HPDE6-E6E7 (cell line): ENCODE data around the gene RPP40.

Experiments
- DNase-seq: peaks from one replicate; pipeline ENCODE4 v3.0.0; 2011; ENCODE audit warnings: missing footprints; ENCODE audit errors: extremely low spot score

Gene RPP40

GRCh38 chr6:4969609-4970285, 34.1 kb downstream of the RPP40 start:
- no peak for DNase-seq

DNA sequence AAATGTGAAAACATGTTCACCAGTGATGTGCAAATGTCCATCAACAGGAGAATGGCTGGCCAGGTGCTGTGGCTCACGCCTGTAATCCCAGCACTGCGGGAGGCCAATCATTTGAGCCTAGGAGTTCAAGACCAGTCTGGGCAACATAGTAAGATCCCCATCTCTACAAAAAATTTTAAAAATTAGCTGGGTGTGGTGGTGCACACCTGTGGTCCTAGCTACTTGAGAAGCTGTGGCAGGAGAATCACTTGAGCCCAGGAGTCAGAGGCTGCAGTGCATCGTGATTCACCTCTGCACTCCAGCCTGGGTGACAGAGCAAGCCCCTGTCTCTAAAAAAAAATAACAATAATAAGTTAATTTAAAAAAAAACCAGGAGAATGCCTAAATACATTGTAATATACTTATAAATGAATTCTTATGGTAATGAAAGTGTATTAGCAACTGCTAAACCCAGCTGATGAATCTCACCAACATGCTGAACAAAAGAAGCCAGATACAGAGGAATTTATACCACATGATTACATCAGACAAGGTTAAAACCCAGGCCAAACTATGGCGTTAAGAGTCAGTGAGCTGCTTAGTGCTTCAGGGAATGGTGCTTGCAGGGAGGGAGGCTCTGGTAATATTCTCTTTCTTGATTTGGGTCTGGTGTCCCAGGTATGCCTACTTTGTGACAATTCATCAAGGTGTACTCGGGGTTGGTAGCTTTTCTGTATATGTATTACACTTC, 36.4 kb downstream of the RPP40 start:
- DNase-seq = no peak

DNA sequence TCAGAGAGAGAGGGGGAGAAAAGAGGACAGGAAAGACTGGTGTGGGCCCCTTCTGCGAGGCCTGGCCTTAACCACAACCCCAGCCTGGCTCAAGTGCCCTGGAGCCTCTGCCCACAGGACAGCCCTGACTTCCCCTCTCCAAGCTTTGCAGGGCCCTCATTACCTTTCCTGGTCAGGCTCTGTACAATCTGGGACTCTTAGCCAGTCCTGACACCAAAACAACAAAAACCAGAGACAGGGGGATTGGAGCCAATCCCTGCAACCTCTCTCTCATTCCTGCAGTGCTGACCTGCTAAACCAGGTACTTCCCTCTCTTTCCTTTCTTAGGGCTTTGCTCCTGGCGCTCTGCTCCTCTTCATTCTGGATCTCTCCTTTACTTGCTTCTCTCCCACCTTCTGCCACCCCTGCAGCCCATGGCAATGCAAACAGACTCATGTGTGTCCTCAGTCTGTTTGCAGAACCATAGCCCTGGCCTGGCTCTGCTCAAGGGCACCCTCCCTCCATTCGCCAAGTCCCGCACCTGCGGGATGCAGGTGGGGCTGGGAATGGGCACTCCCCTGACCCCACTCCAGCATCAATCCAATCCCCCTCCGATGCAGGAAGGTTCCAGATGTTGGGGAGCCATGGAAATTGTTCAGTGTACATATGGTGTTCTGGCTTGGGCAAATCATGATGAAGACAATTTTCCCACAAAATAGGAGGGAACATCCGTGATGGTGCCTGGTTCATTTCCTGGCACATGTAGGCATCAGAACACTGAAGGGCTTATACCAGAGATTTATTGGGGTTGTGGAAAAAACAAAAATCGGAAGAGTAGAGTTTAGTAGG, 38.1 kb downstream of the RPP40 start:
- DNase-seq = no peak

GRCh38 chr6:4964675-4965561, 38.9 kb downstream of the RPP40 start:
- DNase-seq = no peak

GRCh38 chr6:4962905-4963304, 40.9 kb downstream of the RPP40 start:
- no peak for DNase-seq

- DNase-seq = no peak
Observed at GRCh38 chr6:4961322-4962168, 42.3 kb downstream of the RPP40 start.

- no peak for DNase-seq
Observed at GRCh38 chr6:4958624-4959023, 45.2 kb downstream of the RPP40 start.

DNA sequence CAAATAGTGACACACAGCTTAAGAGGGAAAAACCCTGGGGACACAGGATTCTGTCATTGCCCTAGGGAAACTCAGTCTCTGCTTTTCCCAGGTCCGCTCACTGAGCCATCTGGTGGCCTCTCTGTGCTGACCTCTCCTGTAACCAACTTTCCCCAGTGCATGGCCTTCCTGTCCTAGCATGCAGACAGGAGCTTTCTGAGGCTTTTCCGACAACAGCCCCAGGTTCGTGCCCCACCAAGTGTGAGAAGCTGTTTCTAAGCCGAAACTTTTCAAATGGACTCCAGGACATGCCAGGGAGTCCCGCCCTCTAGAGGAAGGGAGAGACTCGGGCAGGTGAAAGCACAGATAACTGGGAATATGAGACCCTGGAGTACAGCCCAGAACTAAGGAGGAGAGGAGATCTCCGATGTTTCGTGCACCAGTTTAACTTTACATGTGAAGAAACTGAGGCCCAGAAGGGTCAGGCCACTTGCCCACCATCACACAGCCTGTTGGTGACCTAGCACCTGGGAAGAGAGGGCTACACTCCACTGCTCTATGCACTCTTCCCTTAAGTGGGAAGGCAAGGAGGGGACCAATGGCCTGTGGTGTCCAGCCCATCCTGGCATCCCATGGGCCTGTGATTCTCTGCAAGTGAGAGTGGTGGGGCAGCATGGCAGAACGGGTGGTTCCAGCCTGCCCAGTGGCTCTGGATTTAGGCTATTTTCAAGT, 46.2 kb downstream of the RPP40 start:
- DNase-seq = no peak

- no peak for DNase-seq
Observed at GRCh38 chr6:4956625-4957024, 47.2 kb downstream of the RPP40 start.

DNA sequence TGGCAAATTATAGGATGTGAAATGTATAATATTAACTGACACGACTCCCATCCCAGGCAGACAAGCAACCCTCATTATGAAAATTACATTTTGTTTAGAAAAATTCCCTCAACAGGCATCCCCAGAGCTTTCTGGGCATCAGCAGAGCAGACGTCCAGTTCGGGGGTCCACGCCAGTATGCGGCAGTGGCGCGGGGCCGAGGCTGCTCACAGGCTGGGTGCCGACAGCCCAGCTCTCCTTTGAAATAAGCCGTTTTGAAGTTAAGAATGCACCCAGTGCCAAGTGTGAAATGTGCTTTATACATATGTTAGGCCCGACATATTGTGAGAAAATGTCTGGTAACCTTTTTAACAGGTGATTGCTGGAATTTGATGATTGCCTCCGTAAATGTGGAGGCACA, 50.4 kb downstream of the RPP40 start:
- DNase-seq = no peak

DNA sequence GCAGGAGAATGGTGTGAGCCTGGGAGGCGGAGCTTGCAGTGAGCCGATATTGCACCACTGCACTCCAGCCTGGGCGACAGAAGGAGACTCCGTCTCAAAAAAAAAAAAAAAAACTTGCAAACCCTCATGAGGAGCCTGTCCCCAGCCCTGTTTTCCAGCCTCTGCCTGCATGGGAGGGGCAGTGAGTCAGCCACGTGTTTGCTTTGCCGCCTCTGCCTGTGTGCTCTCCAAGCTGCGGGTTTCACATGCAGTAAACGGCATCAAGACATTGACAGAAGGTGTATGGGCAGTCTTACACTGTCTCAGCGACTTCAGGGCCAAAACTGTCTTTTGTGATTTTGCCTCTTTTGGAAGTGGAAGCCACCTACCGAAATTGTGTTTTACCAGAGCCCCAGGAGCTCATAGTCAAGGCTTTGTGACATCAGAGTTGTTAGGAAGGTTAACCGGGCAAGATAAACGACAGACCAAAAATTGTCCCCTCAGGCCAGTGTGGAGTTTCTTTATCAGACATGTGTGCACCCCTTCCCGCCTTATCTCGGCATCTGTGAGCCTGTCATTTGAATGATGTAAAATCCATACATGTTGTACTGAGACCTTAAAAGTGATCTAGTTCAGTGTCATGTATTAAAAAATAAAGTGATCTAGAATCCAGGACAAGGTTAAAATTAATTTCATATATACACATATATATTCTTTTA, 52.9 kb downstream of the RPP40 start:
- peak; percentile 49 for DNase-seq

- DNase-seq = no peak
Observed at GRCh38 chr6:4950076-4950475, 53.8 kb downstream of the RPP40 start.

GRCh38 chr6:4948781-4949450, 54.9 kb downstream of the RPP40 start:
- DNase-seq = no peak

- DNase-seq = no peak
Observed at GRCh38 chr6:4947716-4948115, 56.1 kb downstream of the RPP40 start.

DNA sequence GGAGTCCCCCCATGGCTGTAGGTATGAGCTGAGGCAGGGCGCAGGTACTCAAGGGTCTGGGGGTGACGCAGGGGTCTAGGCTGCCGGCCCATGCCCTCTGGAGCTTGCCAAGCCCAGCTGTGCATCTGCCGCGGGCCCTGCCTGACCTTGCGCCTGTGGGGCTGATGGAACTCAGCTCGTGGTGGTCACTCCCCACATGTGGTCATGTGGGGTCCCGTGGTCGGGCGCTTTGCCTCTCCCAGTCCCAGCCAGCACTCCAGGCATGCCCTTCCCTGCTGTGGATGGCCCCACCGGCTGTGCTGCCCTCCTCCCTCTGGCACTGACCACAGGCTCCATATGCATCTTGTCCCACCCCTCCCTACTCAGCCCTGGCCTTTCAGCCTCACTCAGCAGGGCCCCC, 57.3 kb downstream of the RPP40 start:
- DNase-seq = no peak
